ENCODE results near the gene CYTL1.

GRCh38 chr4:4968161-4968725 lies 51.0 kb downstream of the CYTL1 start:
- TF ChIP-seq CTCF (conservative IDR thresholded peaks at IDR 0.05) (no peak), EZH2 (IDR thresholded peaks at IDR 0.05; ENCODE audit: low read depth) (no peak)

Measured in PC-9 (cell line).